Measurements from ENCODE around the gene PHKG2.

Gene PHKG2

GRCh38 chr16:30748634-30749445 lies 615 bp downstream of the PHKG2 start:
- peaks cover 59% of the 10 kb centered on the region for H3K36me3 ChIP-seq (ENCODE audit: insufficient read depth, insufficient read length, low read length)
- H3K4me1 ChIP-seq (ENCODE audit: insufficient read depth, insufficient read length), result peaks cover 3% of the 10 kb centered on the region
- peak overlapping the region; percentile 68 for H3K4me3 ChIP-seq (ENCODE audit: insufficient read length, low read depth)
- H3K9ac ChIP-seq (ENCODE audit: insufficient read length, low read depth), result peak overlapping the region; percentile 76
- no peaks in the 10 kb centered on the region for H3K9me3 ChIP-seq (ENCODE audit: insufficient read depth, low read length)
- no peaks in the 10 kb centered on the region for H3K27me3 ChIP-seq (ENCODE audit: insufficient read depth, insufficient read length)
- DNase-seq (ENCODE audit: low read depth, low spot score), result no peak
- TF ChIP-seq ZNF274 (IDR thresholded peaks at IDR 0.05; ENCODE audit: low read depth, low read length), result no peak
- no peak for TF ChIP-seq YY1 (IDR thresholded peaks at IDR 0.05; ENCODE audit: insufficient read depth, insufficient read length)
- no peak for TF ChIP-seq SUZ12 (IDR thresholded peaks at IDR 0.05; ENCODE audit: extremely low read depth, insufficient read depth, insufficient read length)

GRCh38 chr16:30750201-30750600 lies 2.0 kb downstream of the PHKG2 start:
- Histone ChIP-seq H3K4me1 (ENCODE audit: insufficient read depth, insufficient read length) (peaks cover 3% of the 10 kb centered on the region), H3K27me3 (ENCODE audit: insufficient read depth, insufficient read length) (no peaks in the 10 kb centered on the region), H3K36me3 (ENCODE audit: insufficient read depth, insufficient read length, low read length) (peaks cover 59% of the 10 kb centered on the region), H3K9me3 (ENCODE audit: insufficient read depth, low read length) (no peaks in the 10 kb centered on the region), H3K4me3 (ENCODE audit: insufficient read length, low read depth) (no peak overlapping the region), H3K9ac (ENCODE audit: insufficient read length, low read depth) (no peak overlapping the region)
- TF ChIP-seq YY1 (IDR thresholded peaks at IDR 0.05; ENCODE audit: insufficient read depth, insufficient read length), result no peak
- no peak for TF ChIP-seq SUZ12 (IDR thresholded peaks at IDR 0.05; ENCODE audit: extremely low read depth, insufficient read depth, insufficient read length)
- TF ChIP-seq ZNF274 (IDR thresholded peaks at IDR 0.05; ENCODE audit: low read depth, low read length), result no peak
- DNase-seq (ENCODE audit: low read depth, low spot score), result no peak

- no peak for DNase-seq (ENCODE audit: low read depth, low spot score)
- H3K36me3 ChIP-seq (ENCODE audit: insufficient read depth, insufficient read length, low read length), result peaks cover 63% of the 10 kb centered on the region
- no peak overlapping the region for H3K4me3 ChIP-seq (ENCODE audit: insufficient read length, low read depth)
- no peaks in the 10 kb centered on the region for H3K27me3 ChIP-seq (ENCODE audit: insufficient read depth, insufficient read length)
- no peak overlapping the region for H3K9ac ChIP-seq (ENCODE audit: insufficient read length, low read depth)
- peaks cover 3% of the 10 kb centered on the region for H3K4me1 ChIP-seq (ENCODE audit: insufficient read depth, insufficient read length)
- no peak for TF ChIP-seq ZNF274 (IDR thresholded peaks at IDR 0.05; ENCODE audit: low read depth, low read length)
- TF ChIP-seq SUZ12 (IDR thresholded peaks at IDR 0.05; ENCODE audit: extremely low read depth, insufficient read depth, insufficient read length), result no peak
- TF ChIP-seq YY1 (IDR thresholded peaks at IDR 0.05; ENCODE audit: insufficient read depth, insufficient read length), result no peak
- no peaks in the 10 kb centered on the region for H3K9me3 ChIP-seq (ENCODE audit: insufficient read depth, low read length)
Observed at GRCh38 chr16:30750876-30751465, 2.7 kb downstream of the PHKG2 start.

- no peak for DNase-seq (ENCODE audit: low read depth, low spot score)
- H3K4me3 ChIP-seq (ENCODE audit: insufficient read length, low read depth), result no peak overlapping the region
- H3K4me1 ChIP-seq (ENCODE audit: insufficient read depth, insufficient read length), result no peaks in the 10 kb centered on the region
- H3K27me3 ChIP-seq (ENCODE audit: insufficient read depth, insufficient read length), result no peaks in the 10 kb centered on the region
- no peak overlapping the region for H3K9ac ChIP-seq (ENCODE audit: insufficient read length, low read depth)
- no peak for TF ChIP-seq YY1 (IDR thresholded peaks at IDR 0.05; ENCODE audit: insufficient read depth, insufficient read length)
- TF ChIP-seq ZNF274 (IDR thresholded peaks at IDR 0.05; ENCODE audit: low read depth, low read length), result no peak
- TF ChIP-seq SUZ12 (IDR thresholded peaks at IDR 0.05; ENCODE audit: extremely low read depth, insufficient read depth, insufficient read length), result no peak
- H3K9me3 ChIP-seq (ENCODE audit: insufficient read depth, low read length), result no peaks in the 10 kb centered on the region
- peaks cover 83% of the 10 kb centered on the region for H3K36me3 ChIP-seq (ENCODE audit: insufficient read depth, insufficient read length, low read length)
Observed at GRCh38 chr16:30753596-30753995, 5.4 kb downstream of the PHKG2 start.

GRCh38 chr16:30755955-30756780 lies 7.9 kb downstream of the PHKG2 start:
- Histone ChIP-seq H3K9me3 (ENCODE audit: insufficient read depth, low read length) (no peaks in the 10 kb centered on the region), H3K36me3 (ENCODE audit: insufficient read depth, insufficient read length, low read length) (peaks cover 88% of the 10 kb centered on the region), H3K9ac (ENCODE audit: insufficient read length, low read depth) (no peak overlapping the region), H3K27me3 (ENCODE audit: insufficient read depth, insufficient read length) (no peaks in the 10 kb centered on the region), H3K4me3 (ENCODE audit: insufficient read length, low read depth) (no peak overlapping the region), H3K4me1 (ENCODE audit: insufficient read depth, insufficient read length) (peaks cover 4% of the 10 kb centered on the region)
- DNase-seq (ENCODE audit: low read depth, low spot score), result no peak
- TF ChIP-seq ZNF274 (IDR thresholded peaks at IDR 0.05; ENCODE audit: low read depth, low read length) (no peak), SUZ12 (IDR thresholded peaks at IDR 0.05; ENCODE audit: extremely low read depth, insufficient read depth, insufficient read length) (no peak), YY1 (IDR thresholded peaks at IDR 0.05; ENCODE audit: insufficient read depth, insufficient read length) (no peak)

GRCh38 chr16:30756781-30757100 lies 8.5 kb downstream of the PHKG2 start:
- Histone ChIP-seq H3K36me3 (ENCODE audit: insufficient read depth, insufficient read length, low read length) (peaks cover 83% of the 10 kb centered on the region), H3K9me3 (ENCODE audit: insufficient read depth, low read length) (no peaks in the 10 kb centered on the region), H3K27me3 (ENCODE audit: insufficient read depth, insufficient read length) (no peaks in the 10 kb centered on the region), H3K4me1 (ENCODE audit: insufficient read depth, insufficient read length) (peaks cover 4% of the 10 kb centered on the region), H3K9ac (ENCODE audit: insufficient read length, low read depth) (no peak overlapping the region), H3K4me3 (ENCODE audit: insufficient read length, low read depth) (no peak overlapping the region)
- no peak for DNase-seq (ENCODE audit: low read depth, low spot score)
- TF ChIP-seq ZNF274 (IDR thresholded peaks at IDR 0.05; ENCODE audit: low read depth, low read length) (no peak), SUZ12 (IDR thresholded peaks at IDR 0.05; ENCODE audit: extremely low read depth, insufficient read depth, insufficient read length) (no peak), YY1 (IDR thresholded peaks at IDR 0.05; ENCODE audit: insufficient read depth, insufficient read length) (no peak)

- Histone ChIP-seq H3K36me3 (ENCODE audit: insufficient read depth, insufficient read length, low read length) (peaks cover 79% of the 10 kb centered on the region), H3K4me1 (ENCODE audit: insufficient read depth, insufficient read length) (peaks cover 4% of the 10 kb centered on the region), H3K4me3 (ENCODE audit: insufficient read length, low read depth) (no peak overlapping the region), H3K9ac (ENCODE audit: insufficient read length, low read depth) (no peak overlapping the region), H3K27me3 (ENCODE audit: insufficient read depth, insufficient read length) (no peaks in the 10 kb centered on the region), H3K9me3 (ENCODE audit: insufficient read depth, low read length) (no peaks in the 10 kb centered on the region)
- TF ChIP-seq ZNF274 (IDR thresholded peaks at IDR 0.05; ENCODE audit: low read depth, low read length), result no peak
- no peak for TF ChIP-seq SUZ12 (IDR thresholded peaks at IDR 0.05; ENCODE audit: extremely low read depth, insufficient read depth, insufficient read length)
- TF ChIP-seq YY1 (IDR thresholded peaks at IDR 0.05; ENCODE audit: insufficient read depth, insufficient read length), result no peak
- no peak for DNase-seq (ENCODE audit: low read depth, low spot score)
Observed at GRCh38 chr16:30757316-30757715, 9.1 kb downstream of the PHKG2 start.

Data from NT2/D1 (cell line).